ENCODE data around the gene MTRF1L.
A peak's percentile ranks its signal among the peaks of the same experiment; 100 is the strongest.
"Not testable (repeated sequence)": the region's sequence is repeated elsewhere in the genome, so short reads cannot be mapped to it uniquely, and the experiment has no call there.

The MTRF1L gene

DNA sequence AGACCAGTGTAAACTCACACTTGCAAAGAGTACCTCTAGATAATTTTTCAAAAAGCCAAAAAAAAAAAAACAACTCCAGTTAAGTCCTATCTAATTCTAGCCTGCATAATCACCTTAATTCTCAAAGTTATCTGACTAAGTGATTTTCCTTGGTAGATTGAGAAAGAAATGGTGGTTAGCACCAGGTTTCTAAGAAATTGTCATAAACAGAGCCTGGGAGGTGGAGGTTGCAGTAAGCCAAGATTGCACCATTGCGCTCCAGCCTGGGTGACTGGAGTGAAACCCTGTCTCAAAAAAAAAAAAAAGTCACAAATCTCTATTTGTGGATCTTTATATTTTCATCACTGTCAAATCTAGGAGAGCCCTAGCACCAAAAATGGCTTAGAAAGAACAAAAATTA, 28.6 kb downstream of the MTRF1L start:
- no peak for TF ChIP-seq GATA1 (IDR thresholded peaks at IDR 0.05; ENCODE audit: low read depth, low read length)
- TF ChIP-seq POLR2A (IDR thresholded peaks at IDR 0.05; ENCODE audit: low read length) = no peak
- no peak for DNase-seq

- DNase-seq = peak in 1 of 2 experiments; percentile 9
- TF ChIP-seq POLR2A (IDR thresholded peaks at IDR 0.05; ENCODE audit: low read length) (no peak), GATA1 (IDR thresholded peaks at IDR 0.05; ENCODE audit: low read depth, low read length) (no peak)
Observed at GRCh38 chr6:152969688-152970418, 32.7 kb downstream of the MTRF1L start.

GRCh38 chr6:152966168-152966894, 36.2 kb downstream of the MTRF1L start:
- not testable (repeated sequence) for DNase-seq

DNA sequence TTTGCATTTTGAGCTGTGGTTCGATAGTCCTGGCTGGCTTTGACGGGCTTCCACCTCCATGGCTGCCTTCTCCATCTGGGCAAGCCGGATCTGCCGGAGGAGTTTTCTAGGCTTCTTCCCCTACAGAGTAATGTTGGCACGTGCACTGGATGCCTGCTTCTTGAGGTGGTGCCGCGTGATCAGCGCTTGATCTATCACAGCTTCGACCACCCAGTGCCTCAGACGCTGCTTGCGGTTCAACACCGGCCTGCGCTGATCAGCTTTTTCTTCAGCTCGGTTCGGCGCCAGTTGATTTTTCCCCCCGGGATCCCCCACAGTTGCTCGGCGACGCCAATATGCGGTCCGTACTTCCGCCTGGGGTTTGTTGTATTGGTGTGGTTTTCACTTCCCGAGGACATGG, 43.2 kb downstream of the MTRF1L start:
- DNase-seq = no peak
- no peak for TF ChIP-seq POLR2A (IDR thresholded peaks at IDR 0.05; ENCODE audit: low read length)
- TF ChIP-seq GATA1 (IDR thresholded peaks at IDR 0.05; ENCODE audit: low read depth, low read length) = no peak

- no peak for DNase-seq
- TF ChIP-seq GATA1 (IDR thresholded peaks at IDR 0.05; ENCODE audit: low read depth, low read length) = no peak
- no peak for TF ChIP-seq POLR2A (IDR thresholded peaks at IDR 0.05; ENCODE audit: low read length)
Observed at GRCh38 chr6:152957796-152958195, 44.7 kb downstream of the MTRF1L start.

DNA sequence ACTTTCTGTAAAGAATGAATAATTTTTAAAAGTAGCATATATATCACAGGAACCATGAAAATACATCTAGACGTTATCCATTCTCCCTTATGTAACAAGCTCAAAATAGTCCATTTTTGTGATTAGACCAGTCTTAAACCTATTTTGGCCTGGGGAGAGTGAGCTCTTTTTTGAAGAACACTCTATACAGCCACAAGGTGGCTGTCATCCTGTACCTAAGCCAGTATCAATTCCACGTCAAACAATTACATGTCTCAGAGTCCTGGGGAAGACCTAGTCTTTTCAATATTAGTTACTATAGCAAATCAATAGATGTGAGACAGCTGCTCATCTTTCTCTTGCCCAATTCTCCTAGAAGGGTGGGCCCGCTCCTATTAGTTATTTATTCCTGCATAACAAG, 48.1 kb downstream of the MTRF1L start:
- no peak for TF ChIP-seq GATA1 (IDR thresholded peaks at IDR 0.05; ENCODE audit: low read depth, low read length)
- TF ChIP-seq POLR2A (IDR thresholded peaks at IDR 0.05; ENCODE audit: low read length) = no peak
- no peak for DNase-seq

DNA sequence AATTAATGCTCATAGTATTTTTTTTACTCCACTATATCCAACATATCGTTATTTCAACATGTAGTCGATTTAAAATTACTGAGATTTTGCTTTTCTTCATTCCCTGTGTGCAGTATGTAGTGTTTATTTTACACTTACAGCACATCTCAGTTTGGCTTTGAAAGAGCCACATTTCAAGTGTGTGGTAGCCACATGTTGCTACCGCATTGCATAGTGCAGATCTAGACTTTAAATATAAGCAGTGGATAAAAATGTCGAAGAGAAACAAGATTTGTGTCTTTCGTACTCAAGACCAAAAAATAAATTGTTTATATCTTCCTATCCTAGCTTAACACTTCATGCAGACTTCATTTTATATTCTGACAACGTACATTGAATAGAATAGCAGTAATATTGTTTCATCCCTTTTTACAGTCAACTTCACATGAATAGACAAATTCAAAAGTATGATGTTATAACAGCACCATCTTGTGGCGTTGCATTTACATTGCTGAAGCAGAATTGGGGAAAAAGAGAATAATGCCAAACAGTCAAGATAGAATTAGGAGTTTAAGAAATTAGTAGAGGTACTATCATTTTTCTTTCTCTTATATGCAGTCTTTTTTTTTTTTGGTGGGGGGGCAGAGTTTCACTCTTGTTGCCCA, 49.5 kb downstream of the MTRF1L start:
- DNase-seq = peak; percentile 21 to 46
- no peak for TF ChIP-seq POLR2A (IDR thresholded peaks at IDR 0.05; ENCODE audit: low read length)
- no peak for TF ChIP-seq GATA1 (IDR thresholded peaks at IDR 0.05; ENCODE audit: low read depth, low read length)

- TF ChIP-seq POLR2A (IDR thresholded peaks at IDR 0.05; ENCODE audit: low read length) (no peak), GATA1 (IDR thresholded peaks at IDR 0.05; ENCODE audit: low read depth, low read length) (no peak)
- no peak for DNase-seq
Observed at GRCh38 chr6:152952045-152952444, 50.5 kb downstream of the MTRF1L start.

GRCh38 chr6:152950240-152950639, 52.3 kb downstream of the MTRF1L start:
- no peak for TF ChIP-seq POLR2A (IDR thresholded peaks at IDR 0.05; ENCODE audit: low read length)
- TF ChIP-seq GATA1 (IDR thresholded peaks at IDR 0.05; ENCODE audit: low read depth, low read length) = no peak
- DNase-seq = no peak

DNA sequence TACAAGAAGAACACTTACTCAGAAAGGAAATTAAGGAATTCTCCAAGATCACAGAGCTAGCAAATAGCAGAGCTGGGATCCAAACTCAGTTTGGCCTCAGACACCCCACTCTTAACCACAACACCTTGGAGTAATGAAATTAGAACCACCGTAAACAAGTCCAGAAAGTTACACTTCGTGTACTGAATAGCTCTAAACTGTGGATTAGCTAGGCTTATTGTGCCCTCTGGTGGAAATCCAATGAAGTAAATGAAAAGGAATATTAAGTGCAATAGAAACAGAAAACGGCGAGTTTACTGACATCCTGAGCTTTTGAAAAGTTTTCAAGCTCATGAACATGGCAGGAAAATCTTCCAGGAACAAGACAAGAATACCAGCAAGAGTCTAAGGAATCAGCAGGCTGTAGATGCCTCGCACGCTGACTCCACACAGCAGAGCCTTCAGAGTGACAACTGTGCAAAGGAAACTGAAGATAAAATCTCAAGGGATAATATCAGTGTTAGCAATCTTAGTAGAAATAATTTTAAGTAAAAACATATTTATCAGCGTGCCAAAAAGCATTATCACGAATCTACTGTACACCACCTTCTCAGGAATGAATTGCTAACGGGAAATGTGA, 54.2 kb downstream of the MTRF1L start:
- no peak for TF ChIP-seq GATA1 (IDR thresholded peaks at IDR 0.05; ENCODE audit: low read depth, low read length)
- peak; percentile 32 to 56 for DNase-seq

DNA sequence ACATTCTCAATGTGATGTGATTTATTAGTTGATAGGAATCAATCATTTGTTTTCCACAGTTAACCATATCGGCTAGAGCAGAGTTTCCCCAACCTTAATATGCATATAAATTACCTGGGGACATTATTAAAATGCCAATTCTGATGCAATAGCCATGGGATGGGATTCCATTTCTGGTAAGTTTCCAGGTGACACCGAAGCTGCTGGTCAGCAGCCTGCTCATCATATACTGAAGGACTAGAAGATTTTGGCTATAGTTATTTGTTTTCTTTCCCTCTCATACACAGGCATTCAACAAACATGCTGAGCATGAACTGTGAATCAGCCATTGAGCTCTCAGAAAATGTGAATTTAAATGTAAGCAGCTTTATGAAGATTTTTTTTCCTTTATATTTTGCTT, 55.5 kb downstream of the MTRF1L start:
- no peak for TF ChIP-seq POLR2A (IDR thresholded peaks at IDR 0.05; ENCODE audit: low read length)
- no peak for TF ChIP-seq GATA1 (IDR thresholded peaks at IDR 0.05; ENCODE audit: low read depth, low read length)
- DNase-seq = no peak

- no peak for DNase-seq
- TF ChIP-seq GATA1 (IDR thresholded peaks at IDR 0.05; ENCODE audit: low read depth, low read length) (no peak), POLR2A (IDR thresholded peaks at IDR 0.05; ENCODE audit: low read length) (no peak)
Observed at GRCh38 chr6:152946484-152946883, 56.0 kb downstream of the MTRF1L start.

DNA sequence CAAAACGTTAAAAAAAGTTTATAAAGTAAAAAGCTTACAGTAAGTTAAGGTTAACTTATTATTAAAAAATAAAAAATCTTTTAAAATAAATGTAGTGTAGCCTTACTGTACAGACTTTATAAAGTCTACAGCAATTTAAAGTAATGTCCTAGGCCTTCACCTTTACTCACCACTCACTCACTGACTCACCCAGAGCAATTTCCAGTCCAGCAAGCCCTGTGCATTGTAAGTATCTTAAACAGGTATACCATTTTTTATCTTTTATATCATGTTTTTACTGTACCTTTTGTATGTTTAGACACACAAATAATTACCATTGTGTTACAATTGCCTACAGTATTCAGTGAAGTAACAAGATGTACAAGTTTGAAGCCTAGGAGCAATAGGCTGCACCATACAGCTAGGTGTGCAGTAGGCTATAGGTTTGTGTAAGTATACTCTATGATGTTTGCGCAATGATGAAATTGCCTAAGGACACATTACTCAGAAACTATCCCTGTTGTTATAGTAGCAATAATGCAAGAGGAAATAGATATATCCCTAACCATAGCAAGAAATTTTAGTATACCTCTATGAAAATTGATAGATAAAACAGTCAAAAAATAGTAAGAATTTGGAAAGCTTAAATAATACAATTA, 59.1 kb downstream of the MTRF1L start:
- TF ChIP-seq POLR2A (IDR thresholded peaks at IDR 0.05; ENCODE audit: low read length) = no peak
- TF ChIP-seq GATA1 (IDR thresholded peaks at IDR 0.05; ENCODE audit: low read depth, low read length) = no peak
- DNase-seq = no peak

GRCh38 chr6:152942319-152942869, 60.1 kb downstream of the MTRF1L start:
- no peak for DNase-seq
- TF ChIP-seq GATA1 (IDR thresholded peaks at IDR 0.05; ENCODE audit: low read depth, low read length) = no peak
- TF ChIP-seq POLR2A (IDR thresholded peaks at IDR 0.05; ENCODE audit: low read length) = no peak

All from erythroblast (primary cell).